ENCODE measurements around the gene LTBP1. TPM values are rescaled to one million over a fixed set of nuclear protein-coding genes. Genes with fewer than 3 reads are reported as not detected.
A peak's percentile ranks its signal among the peaks of the same experiment; 100 is the strongest.

The LTBP1 gene
- total RNA-seq, 1 donor from 2014 or later: 102 TPM

DNA sequence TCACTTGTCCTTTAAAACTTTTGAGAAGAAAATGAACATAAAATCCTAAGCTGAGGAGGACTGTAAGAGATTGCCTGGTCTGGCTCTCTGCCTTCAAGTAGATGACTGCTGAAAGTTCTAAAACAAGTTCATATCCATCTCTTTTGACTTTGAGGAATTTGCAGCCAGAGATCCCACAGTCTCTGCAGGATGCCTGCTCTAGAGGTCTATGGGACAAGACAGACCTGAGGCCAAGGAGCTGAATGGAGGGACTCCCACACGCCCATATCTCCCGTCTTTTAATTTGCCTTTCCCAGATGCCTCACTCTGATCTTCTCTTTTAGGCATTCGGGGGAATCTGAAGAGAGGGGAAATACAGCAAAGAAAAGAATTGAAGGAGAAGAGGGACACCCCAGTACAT lies 273.8 kb downstream of the LTBP1 start:
- peaks cover 4% of the 10 kb centered on the region for H3K9me3 Mint-ChIP-seq (ENCODE audit: unreplicated experiment)
- H3K4me3 Mint-ChIP-seq (ENCODE audit: unreplicated experiment): no peak overlapping the region
- no peak for DNase-seq (ENCODE audit: extremely low spot score, unreplicated experiment)
- peaks cover 60% of the 10 kb centered on the region for H3K4me1 Mint-ChIP-seq (ENCODE audit: unreplicated experiment)
- H3K27ac Mint-ChIP-seq (ENCODE audit: unreplicated experiment): peak overlapping the region; percentile 79
- TF ChIP-seq, protein P1, sequence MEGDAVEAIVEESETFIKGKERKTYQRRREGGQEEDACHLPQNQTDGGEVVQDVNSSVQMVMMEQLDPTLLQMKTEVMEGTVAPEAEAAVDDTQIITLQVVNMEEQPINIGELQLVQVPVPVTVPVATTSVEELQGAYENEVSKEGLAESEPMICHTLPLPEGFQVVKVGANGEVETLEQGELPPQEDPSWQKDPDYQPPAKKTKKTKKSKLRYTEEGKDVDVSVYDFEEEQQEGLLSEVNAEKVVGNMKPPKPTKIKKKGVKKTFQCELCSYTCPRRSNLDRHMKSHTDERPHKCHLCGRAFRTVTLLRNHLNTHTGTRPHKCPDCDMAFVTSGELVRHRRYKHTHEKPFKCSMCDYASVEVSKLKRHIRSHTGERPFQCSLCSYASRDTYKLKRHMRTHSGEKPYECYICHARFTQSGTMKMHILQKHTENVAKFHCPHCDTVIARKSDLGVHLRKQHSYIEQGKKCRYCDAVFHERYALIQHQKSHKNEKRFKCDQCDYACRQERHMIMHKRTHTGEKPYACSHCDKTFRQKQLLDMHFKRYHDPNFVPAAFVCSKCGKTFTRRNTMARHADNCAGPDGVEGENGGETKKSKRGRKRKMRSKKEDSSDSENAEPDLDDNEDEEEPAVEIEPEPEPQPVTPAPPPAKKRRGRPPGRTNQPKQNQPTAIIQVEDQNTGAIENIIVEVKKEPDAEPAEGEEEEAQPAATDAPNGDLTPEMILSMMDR (IDR thresholded peaks at IDR 0.05): no peak
- peaks cover 10% of the 10 kb centered on the region for H3K36me3 Mint-ChIP-seq (ENCODE audit: unreplicated experiment)
- H3K27me3 Mint-ChIP-seq (ENCODE audit: unreplicated experiment): no peaks in the 10 kb centered on the region

DNA sequence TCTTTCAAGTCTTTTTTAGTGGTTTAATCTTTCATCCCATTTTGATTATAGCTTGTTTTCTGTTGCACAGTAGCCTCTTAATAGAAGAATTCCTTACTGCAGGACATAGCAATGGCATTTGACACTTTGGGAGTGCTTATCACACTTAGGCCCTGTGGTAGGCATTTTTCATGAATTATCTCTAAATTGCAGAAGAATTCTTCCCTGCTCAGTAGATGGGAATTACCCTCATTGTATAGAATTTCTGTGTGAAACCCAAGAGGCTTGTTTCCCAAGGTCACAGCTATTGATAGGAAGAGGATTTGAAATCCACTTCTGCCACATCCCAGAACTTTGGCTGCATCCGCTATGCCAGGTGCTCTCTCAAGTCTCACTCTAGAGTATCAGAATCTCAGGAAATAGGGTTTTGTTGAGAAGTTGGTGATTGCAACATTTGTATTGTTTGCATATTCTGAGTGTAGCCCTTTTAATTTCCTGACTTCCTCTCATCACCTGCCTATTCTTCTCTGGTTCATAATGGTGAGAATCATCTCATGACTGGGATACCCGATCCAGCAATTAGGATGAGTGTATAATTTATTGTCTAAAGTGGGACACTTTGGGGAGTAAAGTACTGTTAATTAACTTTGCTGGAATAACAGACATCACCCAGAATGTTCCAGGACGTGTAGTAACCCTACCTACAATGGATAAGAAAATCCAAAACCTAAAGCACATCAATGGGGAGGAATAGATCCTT lies 274.5 kb downstream of the LTBP1 start:
- H3K27me3 Mint-ChIP-seq (ENCODE audit: unreplicated experiment): no peaks in the 10 kb centered on the region
- H3K9me3 Mint-ChIP-seq (ENCODE audit: unreplicated experiment): peaks cover 8% of the 10 kb centered on the region
- no peak overlapping the region for H3K27ac Mint-ChIP-seq (ENCODE audit: unreplicated experiment)
- peaks cover 55% of the 10 kb centered on the region for H3K4me1 Mint-ChIP-seq (ENCODE audit: unreplicated experiment)
- TF ChIP-seq, protein P1 (IDR thresholded peaks at IDR 0.05): no peak
- H3K4me3 Mint-ChIP-seq (ENCODE audit: unreplicated experiment): no peak overlapping the region
- peaks cover 17% of the 10 kb centered on the region for H3K36me3 Mint-ChIP-seq (ENCODE audit: unreplicated experiment)
- no peak for DNase-seq (ENCODE audit: extremely low spot score, unreplicated experiment)

DNA sequence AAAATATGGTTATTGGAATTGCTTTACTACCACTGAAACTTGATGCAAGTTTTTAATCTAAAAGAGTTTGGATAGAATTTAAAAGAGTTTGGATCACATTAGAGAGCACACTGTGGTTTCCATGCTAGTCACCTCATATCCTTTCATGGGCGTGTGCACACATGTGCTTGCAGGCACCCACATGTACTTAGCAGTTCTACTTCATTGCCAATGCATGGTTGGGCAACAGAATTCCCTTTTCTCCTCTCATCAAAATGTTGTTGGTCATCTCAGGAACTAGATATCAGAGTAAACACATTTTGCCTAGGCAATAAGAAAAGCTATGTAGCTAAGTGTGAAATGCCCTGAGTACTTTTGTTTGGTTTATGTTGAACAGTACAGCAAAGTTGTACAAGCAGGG lies 275.6 kb downstream of the LTBP1 start:
- Mint-ChIP-seq H3K4me3 (ENCODE audit: unreplicated experiment) (no peak overlapping the region), H3K27me3 (ENCODE audit: unreplicated experiment) (no peaks in the 10 kb centered on the region), H3K9me3 (ENCODE audit: unreplicated experiment) (peaks cover 8% of the 10 kb centered on the region), H3K4me1 (ENCODE audit: unreplicated experiment) (peaks cover 46% of the 10 kb centered on the region), H3K27ac (ENCODE audit: unreplicated experiment) (no peak overlapping the region), H3K36me3 (ENCODE audit: unreplicated experiment) (peaks cover 18% of the 10 kb centered on the region)
- TF ChIP-seq, protein P1 (IDR thresholded peaks at IDR 0.05): no peak
- DNase-seq (ENCODE audit: extremely low spot score, unreplicated experiment): no peak

DNA sequence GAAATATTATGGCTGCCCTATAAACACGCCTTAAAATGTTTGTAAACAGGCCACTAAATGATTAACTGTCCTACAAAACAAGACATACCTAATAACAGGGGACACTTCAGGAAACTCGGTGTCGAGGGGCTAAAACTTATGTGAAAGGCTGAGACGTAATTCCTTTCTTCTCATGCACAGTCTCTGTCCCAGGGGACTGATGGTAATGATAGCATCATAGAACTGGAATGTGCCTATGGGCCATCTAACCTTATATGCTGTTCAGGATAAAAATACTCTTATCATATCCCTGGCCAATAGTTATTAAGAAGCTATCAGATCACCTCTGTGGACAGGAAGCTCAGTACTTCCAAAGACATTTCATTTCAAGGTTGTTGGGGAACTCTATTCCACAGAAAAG lies 277.1 kb downstream of the LTBP1 start:
- peak overlapping the region; percentile 12 for H3K27ac Mint-ChIP-seq (ENCODE audit: unreplicated experiment)
- TF ChIP-seq, protein P1 (IDR thresholded peaks at IDR 0.05): no peak
- H3K36me3 Mint-ChIP-seq (ENCODE audit: unreplicated experiment): peaks cover 20% of the 10 kb centered on the region
- H3K4me3 Mint-ChIP-seq (ENCODE audit: unreplicated experiment): no peak overlapping the region
- DNase-seq (ENCODE audit: extremely low spot score, unreplicated experiment): no peak
- H3K27me3 Mint-ChIP-seq (ENCODE audit: unreplicated experiment): no peaks in the 10 kb centered on the region
- peaks cover 42% of the 10 kb centered on the region for H3K4me1 Mint-ChIP-seq (ENCODE audit: unreplicated experiment)
- peaks cover 8% of the 10 kb centered on the region for H3K9me3 Mint-ChIP-seq (ENCODE audit: unreplicated experiment)

DNA sequence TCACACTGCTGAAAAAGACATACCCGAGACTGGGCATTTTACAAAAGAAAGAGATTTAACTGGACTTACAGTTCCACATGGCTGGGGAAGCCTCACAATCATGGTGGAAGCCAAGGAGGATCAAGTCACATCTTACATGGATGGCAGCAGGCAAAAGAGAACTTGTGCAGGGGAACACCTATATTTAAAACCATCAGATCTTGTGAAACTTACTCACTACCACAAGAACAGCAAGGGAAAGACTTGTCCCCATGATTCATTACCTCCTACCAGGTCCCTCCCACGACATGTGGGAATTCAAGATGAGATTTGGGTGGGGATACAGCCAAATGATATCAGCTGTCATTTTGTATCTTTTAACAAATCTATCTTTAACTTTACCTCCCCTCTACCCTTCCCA lies 278.6 kb downstream of the LTBP1 start:
- H3K9me3 Mint-ChIP-seq (ENCODE audit: unreplicated experiment): peaks cover 8% of the 10 kb centered on the region
- TF ChIP-seq, protein P1 (IDR thresholded peaks at IDR 0.05): no peak
- no peaks in the 10 kb centered on the region for H3K27me3 Mint-ChIP-seq (ENCODE audit: unreplicated experiment)
- no peak overlapping the region for H3K4me3 Mint-ChIP-seq (ENCODE audit: unreplicated experiment)
- H3K27ac Mint-ChIP-seq (ENCODE audit: unreplicated experiment): no peak overlapping the region
- peaks cover 27% of the 10 kb centered on the region for H3K4me1 Mint-ChIP-seq (ENCODE audit: unreplicated experiment)
- H3K36me3 Mint-ChIP-seq (ENCODE audit: unreplicated experiment): peaks cover 20% of the 10 kb centered on the region
- no peak for DNase-seq (ENCODE audit: extremely low spot score, unreplicated experiment)

Measured in osteocyte (in vitro differentiated cells).